ENCODE measurements around the gene KANK2.
"Not testable (repeated sequence)": the region's sequence is repeated elsewhere in the genome, so short reads cannot be mapped to it uniquely, and the experiment has no call there.

Gene KANK2

GRCh38 chr19:11198769-11199424, 1.6 kb upstream of the KANK2 start:
- no peak for DNase-seq (ENCODE audit: low read depth in 3 of 3, low spot score in 1 of 3)

- no peak for DNase-seq (ENCODE audit: low read depth in 3 of 3, low spot score in 1 of 3)
Observed at GRCh38 chr19:11198175-11198534, 810 bp upstream of the KANK2 start.

- no peak for DNase-seq (ENCODE audit: low read depth in 3 of 3, low spot score in 1 of 3)
Observed at GRCh38 chr19:11196406-11197287, 698 bp downstream of the KANK2 start.

GRCh38 chr19:11195681-11196080, 1.7 kb downstream of the KANK2 start:
- no peak for DNase-seq (ENCODE audit: low read depth in 3 of 3, low spot score in 1 of 3)

- DNase-seq (ENCODE audit: low read depth in 3 of 3, low spot score in 1 of 3) = no peak
Observed at GRCh38 chr19:11194656-11195558, 2.4 kb downstream of the KANK2 start.

- DNase-seq (ENCODE audit: low read depth in 3 of 3, low spot score in 1 of 3) = no peak
Observed at GRCh38 chr19:11194173-11194572, 3.2 kb downstream of the KANK2 start.

- no peak for DNase-seq (ENCODE audit: low read depth in 3 of 3, low spot score in 1 of 3)
Observed at GRCh38 chr19:11192957-11193939, 4.1 kb downstream of the KANK2 start.

- DNase-seq (ENCODE audit: low read depth in 3 of 3, low spot score in 1 of 3) = no peak
Observed at GRCh38 chr19:11191934-11192333, 5.4 kb downstream of the KANK2 start.

GRCh38 chr19:11191273-11191755, 6.0 kb downstream of the KANK2 start:
- no peak for DNase-seq (ENCODE audit: low read depth in 3 of 3, low spot score in 1 of 3)

GRCh38 chr19:11190501-11190900, 6.8 kb downstream of the KANK2 start:
- no peak for DNase-seq (ENCODE audit: low read depth in 3 of 3, low spot score in 1 of 3)

GRCh38 chr19:11187441-11187840, 9.9 kb downstream of the KANK2 start:
- no peak for DNase-seq (ENCODE audit: low read depth in 3 of 3, low spot score in 1 of 3)

- DNase-seq (ENCODE audit: low read depth in 3 of 3, low spot score in 1 of 3) = no peak
Observed at GRCh38 chr19:11182994-11183393, 14.4 kb downstream of the KANK2 start.

GRCh38 chr19:11181488-11181887, 15.9 kb downstream of the KANK2 start:
- no peak for DNase-seq (ENCODE audit: low read depth in 3 of 3, low spot score in 1 of 3)

GRCh38 chr19:11180975-11181374, 16.4 kb downstream of the KANK2 start:
- not testable (repeated sequence) for DNase-seq (ENCODE audit: low read depth in 3 of 3, low spot score in 1 of 3)

GRCh38 chr19:11180346-11180745, 17.0 kb downstream of the KANK2 start:
- DNase-seq (ENCODE audit: low read depth in 3 of 3, low spot score in 1 of 3) = no peak

GRCh38 chr19:11179716-11180297, 17.5 kb downstream of the KANK2 start:
- DNase-seq (ENCODE audit: low read depth in 3 of 3, low spot score in 1 of 3) = no peak

GRCh38 chr19:11179145-11179465, 18.2 kb downstream of the KANK2 start:
- not testable (repeated sequence) for DNase-seq (ENCODE audit: low read depth in 3 of 3, low spot score in 1 of 3)

GRCh38 chr19:11177592-11177991, 19.8 kb downstream of the KANK2 start:
- no peak for DNase-seq (ENCODE audit: low read depth in 3 of 3, low spot score in 1 of 3)

GRCh38 chr19:11176466-11177193, 20.7 kb downstream of the KANK2 start:
- DNase-seq (ENCODE audit: low read depth in 3 of 3, low spot score in 1 of 3) = no peak
